ENCODE results near the gene CIDEC.

CIDEC gene, protein sequence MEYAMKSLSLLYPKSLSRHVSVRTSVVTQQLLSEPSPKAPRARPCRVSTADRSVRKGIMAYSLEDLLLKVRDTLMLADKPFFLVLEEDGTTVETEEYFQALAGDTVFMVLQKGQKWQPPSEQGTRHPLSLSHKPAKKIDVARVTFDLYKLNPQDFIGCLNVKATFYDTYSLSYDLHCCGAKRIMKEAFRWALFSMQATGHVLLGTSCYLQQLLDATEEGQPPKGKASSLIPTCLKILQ

DNA sequence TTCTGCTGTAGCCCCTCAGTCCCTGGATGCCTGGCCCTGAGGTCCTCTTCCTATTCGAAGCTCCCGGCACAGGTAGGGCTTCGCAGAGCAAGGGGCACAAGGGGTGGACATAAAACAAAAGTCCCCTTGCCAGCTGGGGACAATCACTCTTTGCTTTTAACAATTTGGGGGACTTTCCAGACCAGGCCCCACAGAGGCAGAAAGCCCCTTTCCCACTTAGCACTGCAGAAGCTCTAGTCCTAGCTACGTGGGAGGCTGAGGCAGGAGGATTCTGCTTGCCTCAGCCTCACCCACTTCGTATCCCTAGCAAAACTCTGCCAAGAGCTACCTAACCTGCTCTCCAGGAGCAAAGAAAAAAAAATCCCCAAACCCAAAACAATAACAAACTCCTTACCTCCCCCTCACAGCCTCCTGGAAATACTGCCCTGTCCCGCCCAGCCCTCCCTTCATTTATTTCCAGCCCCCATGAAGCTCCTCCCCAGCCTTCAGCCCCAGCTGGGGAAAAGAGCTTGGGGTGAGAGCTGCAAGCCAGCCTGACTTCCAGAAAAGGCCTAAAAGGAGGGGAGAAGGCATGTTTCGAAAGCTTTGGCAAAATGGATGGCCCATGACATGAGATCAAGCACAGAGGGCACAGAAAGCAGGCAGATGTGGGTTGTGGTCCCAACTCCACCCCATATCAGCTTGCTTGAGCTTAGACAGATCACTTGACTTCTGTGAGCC is at the start of gene CIDEC:
Gene CIDEC, minus strand, starts transcription at position 424 of the 720 bp plus-strand sequence. CDS start 1,767 bp downstream, outside the sequence.
- DNase-seq = no peak

DNA sequence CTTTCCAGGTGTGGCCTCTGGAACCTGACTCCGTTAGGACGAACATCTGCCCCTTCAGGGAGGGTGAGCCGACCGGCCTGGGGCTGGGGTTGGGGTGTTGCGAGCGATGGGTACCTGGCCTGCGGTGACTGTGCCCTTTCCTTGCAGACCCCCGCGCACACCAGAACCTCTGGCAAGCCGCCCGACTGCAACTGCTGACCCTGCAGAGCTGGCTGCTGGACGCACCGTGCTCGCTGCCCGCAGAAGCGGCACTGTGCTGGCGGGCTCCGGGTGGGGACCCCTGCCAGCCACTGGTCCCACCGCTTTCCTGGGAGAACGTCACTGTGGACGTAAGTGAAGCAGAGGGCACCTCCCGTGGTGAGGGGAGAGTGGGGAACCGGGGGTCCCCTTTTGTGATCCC is 48.1 kb upstream of the CIDEC start:
- no peak for DNase-seq

DNA sequence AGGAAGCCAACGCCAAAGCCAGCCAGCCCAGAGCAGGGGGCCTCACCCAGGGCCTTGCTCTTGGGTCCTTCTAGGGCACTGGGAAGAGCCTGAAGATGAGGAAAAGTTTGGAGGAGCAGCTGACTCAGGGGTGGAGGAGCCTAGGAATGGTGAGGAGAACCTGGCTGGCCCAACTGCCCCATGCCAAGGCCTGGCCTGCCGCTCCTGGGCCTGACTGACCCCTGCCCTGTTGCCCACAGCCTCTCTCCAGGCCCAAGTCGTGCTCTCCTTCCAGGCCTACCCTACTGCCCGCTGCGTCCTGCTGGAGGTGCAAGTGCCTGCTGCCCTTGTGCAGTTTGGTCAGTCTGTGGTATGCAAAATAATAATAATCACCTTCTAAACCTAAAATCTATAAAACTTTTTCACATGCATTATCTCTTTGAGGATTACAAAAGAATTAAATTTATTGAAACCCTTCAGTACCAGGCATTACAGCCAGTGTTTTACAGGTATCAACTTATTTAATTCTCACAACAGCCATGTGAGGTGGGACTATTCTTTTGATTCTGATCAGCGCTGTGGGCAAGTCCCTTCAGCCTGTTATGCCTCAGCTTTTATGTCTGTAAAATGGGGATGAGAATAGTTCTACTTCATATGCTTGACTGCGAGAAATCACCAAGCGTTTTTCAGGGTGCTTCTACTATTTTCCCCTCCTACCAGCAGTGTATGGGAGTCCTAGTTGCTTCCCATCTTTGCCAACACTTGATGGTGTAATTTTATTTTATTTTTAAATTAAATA is 38.4 kb upstream of the CIDEC start:
- DNase-seq = no peak

DNA sequence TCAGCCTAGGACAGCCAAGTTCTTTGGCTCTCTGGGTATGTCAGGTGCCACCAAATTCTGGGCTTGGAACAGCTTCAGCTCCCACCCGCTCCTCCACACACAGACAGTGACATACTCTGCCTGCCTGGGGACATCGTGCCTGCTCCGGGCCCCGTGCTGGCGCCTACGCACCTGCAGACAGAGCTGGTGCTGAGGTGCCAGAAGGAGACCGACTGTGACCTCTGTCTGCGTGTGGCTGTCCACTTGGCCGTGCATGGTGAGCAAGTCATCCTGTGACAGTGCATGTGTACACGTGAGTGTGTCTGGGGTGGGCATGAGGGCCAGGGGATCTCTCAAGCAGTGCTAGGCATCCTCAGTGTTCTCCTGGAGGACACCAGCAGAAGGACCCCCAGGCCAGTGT is 37.8 kb upstream of the CIDEC start:
- DNase-seq = no peak

DNA sequence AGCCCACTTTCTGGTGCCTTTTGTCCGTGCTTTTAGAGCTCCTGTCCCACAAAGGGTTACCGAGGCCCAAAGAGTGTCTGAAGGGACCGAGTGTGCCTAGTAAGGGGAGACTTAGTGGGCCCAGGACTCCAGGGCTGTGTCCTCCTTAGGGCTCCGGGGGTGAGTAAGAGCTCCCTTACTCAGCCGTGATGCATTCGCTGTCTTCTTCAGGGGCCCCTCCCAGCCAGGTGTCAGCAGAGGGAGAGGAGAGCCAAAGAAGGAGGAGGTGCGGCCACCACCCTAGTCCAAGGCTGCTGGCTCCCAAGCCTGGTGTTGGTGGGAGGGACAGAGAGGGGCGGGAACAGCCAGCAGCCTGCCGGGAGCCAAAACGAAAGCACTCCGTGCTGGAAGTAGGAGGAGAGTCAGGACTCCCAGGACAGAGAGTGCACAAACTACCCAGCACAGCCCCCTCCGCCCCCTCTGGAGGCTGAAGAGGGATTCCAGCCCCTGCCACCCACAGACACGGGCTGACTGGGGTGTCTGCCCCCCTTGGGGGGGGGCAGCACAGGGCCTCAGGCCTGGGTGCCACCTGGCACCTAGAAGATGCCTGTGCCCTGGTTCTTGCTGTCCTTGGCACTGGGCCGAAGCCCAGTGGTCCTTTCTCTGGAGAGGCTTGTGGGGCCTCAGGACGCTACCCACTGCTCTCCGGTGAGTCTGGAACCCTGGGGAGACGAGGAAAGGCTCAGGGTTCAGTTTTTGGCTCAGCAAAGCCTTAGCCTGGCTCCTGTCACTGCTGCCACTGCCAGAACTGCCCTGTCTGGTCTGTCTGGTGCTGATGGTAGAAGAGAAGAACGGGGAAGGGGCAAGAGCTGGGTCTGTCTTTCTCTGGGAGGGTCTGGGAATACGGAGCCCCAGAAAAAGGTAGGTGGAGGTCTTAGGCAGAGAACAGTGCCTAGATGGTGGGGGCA is 37.0 kb upstream of the CIDEC start, which contains the start of gene IL17RC:
Gene IL17RC, plus strand, starts transcription at position 365 of the 947 bp plus-strand sequence. Its CDS starts 218 bp downstream, at position 583.
- DNase-seq = peak; percentile 85

DNA sequence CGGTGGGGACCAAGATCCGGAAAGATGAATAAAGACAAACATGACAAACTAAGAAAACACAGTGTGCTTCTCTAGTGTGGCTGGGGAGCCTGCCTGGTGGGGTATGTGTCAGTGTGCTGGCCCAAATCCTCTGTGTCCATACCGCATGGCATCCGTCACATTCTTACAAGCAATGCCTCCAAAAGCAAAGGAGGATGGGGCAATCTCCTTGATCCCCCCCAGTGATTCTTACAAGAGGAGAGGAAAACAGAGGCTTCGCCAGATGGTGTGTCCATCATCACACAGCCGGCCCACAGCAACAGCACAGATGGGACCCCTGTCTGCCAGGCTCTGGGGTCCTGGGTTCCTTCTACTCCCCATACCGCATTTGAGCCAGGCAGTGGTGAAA is 36.3 kb upstream of the CIDEC start:
- peak; percentile 40 for DNase-seq

DNA sequence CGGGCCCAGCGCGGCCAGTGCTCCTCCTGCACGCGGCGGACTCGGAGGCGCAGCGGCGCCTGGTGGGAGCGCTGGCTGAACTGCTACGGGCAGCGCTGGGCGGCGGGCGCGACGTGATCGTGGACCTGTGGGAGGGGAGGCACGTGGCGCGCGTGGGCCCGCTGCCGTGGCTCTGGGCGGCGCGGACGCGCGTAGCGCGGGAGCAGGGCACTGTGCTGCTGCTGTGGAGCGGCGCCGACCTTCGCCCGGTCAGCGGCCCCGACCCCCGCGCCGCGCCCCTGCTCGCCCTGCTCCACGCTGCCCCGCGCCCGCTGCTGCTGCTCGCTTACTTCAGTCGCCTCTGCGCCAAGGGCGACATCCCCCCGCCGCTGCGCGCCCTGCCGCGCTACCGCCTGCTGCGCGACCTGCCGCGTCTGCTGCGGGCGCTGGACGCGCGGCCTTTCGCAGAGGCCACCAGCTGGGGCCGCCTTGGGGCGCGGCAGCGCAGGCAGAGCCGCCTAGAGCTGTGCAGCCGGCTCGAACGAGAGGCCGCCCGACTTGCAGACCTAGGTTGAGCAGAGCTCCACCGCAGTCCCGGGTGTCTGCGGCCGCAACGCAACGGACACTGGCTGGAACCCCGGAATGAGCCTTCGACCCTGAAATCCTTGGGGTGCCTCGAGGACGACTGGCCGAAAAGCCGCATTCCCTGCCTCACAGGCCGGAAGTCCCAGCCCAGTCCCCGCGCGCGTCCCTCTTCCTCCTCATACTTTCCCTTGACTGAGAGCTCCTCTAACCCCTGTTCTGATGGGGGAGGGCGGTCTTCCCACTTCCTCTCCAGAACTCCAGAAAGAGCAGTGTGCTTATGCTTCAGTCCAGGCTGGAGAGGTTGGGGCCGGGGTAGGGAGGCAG is 35.4 kb upstream of the CIDEC start:
- DNase-seq = peak; percentile 68

DNA sequence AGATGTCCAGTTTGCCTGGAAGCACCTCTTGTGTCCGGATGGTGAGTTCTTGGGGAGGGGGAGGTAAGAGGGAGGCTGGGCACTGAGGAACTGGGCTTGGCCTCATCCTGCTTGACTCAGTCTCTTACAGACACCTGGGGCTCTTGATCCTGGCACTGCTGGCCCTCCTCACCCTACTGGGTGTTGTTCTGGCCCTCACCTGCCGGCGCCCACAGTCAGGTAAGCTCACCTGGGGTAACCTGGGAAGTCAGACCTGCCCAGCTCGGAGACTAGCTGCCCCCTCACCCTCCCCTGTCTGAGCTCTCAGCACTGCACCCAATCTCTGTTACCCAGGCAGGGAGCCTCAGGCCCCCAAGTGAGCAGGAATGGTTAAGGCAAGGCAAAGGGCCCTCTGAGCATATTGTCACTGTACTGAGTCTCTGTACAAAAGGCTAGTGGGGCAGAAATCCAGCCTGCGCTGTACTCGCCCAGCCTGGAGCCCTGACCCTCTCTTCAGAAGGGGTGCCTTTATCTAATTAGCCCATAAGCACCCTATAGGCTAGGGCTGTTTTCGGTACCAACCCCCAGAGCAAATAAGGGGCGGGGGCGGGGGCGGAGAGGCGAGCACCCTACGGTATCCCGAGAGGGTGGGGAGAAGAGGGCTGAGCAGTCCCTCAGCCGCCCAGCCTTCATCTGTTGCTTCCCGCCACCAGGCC is 34.7 kb upstream of the CIDEC start:
- no peak for DNase-seq

DNA sequence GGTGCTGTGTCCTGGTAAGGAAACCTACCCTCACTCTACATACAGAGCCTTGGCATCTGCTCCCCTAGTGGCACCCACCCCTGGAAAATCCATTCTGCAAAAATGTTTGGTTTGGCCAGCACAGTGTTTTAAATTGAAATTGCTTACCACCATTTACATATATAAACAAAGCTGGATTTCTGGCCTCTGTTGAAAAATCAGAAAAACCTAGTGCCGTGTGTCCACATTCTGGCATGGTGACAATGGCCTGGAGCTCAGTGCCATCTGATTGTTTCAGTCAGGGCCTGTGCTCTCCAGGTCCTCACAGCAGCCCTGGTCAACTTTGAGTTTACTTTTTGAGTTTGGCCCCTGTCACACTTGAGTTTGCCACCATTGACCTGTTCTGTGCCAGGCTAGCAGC is 34.0 kb upstream of the CIDEC start:
- DNase-seq = no peak

DNA sequence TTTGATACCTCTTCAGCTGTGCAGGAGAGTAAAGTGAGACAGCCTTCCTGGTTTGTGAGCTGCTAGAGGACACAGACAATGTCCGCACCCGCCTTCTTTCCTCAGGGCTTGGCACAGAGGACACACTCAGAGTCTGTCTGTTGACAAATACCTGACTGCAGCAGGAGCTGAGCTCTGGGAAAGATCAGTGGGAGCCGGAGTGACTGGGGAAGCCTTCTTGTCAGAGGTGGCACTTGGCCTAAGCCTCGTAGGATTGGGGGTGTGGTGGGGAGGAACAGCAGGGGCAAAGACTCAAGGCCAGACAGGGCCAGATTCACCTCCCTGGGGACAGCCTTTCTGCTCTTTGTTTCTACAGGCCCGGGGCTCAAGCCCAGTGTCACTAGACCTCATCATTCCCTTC is 33.5 kb upstream of the CIDEC start:
- no peak for DNase-seq

DNA sequence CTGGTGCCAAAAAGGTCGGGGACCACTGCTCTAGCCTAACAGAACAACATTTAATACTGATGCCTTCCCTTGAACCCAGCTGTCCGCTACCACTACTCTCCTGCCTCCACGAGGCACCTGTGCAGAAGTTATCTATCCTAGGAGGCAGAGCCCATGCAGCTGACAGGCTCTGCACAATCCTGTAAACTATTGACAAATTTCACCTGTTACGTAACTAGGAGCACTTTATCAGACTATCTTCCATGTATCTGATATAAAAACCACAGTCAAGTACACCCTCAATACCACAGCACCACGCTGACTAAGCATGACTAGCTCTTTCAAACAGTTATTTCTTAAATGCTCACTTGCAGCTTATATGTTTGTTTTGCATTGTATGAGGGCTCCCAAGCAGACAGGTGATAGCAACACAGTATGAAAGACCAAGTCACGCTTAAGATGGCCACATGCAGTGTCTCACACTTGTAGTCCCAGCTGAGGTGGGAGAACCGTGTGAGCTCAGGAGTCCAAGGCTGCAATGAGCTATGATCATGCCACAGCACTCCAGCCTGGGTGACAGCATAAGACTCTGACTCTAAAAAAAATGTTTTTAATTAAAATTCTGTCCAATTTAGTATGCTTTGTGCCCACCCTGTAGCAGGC is 32.4 kb upstream of the CIDEC start:
- DNase-seq = peak; percentile 41

DNA sequence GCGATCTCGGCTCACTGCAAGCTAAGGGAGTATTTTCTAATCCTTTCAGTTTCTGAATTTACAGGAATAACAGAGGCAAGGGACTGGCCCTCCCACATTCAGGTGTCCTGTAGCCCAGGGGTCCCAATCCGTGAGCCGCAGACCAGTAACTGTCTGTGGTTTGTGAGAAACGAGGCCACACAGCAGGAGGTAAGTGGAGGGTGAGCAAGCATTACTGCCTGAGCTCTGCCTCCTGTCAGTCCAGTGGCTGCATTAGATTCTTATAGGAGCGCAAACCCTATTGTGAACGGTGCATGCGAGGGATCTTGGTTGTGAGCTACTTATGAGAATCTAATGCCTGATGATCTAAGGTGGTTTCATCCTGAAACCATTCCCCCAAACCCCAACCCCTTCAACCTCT is 31.8 kb upstream of the CIDEC start:
- no peak for DNase-seq

DNA sequence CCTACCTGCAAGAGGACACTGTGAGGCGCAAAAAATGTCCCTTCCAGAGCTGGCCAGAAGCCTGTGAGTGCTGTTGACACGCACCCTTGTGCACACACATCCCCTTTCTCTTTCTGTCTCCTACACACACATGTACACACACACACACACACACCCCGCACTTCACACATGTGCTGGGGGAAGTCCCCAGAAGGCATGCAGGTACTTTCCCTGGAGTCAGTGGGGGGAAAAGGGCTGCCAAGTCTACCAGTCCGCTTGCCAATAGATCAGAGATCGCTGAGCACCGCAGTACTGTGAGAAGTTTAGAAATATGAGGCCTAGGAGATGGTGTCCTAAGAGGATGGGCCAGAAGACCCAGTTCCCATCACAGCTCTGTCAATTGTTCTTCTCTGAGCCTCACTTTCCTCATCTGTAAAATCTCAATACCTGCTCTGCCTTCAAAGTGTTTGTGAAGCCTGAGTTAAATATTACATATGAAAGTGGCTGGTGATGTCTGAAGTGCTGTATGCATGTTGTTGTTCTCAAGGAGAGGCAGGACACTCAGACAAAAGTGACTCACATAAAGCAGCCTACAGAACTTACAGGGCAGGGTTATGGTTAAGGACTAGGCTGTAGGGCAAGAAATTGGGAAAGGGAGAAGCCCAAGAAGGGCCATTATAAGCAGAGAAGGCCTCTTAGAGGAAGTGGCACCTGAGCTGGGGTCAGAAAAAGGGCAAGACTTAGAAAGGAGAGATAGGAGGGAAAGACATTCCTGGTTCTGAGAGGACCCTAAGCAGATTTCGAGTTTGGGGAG is 29.4 kb upstream of the CIDEC start:
- no peak for DNase-seq

DNA sequence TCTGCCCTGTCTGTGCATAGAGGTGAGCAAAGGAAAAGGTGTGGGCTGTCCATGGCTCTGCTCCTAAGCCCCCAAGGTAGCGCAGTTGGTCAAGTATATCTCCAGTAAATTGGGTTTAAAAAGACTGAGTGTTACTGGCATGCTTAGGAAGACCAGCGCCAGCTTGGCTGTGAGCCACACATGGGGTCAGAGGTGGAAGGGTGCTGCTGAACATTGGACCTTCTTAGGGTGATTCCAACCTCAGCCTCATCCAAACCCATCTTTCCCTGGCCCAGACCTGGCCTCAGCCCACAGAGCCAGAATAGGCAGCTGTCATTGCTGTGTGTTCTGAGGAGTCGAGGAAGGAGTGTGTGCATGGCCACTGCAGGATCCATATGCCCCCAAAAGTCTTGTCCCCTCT is 28.2 kb upstream of the CIDEC start:
- no peak for DNase-seq

DNA sequence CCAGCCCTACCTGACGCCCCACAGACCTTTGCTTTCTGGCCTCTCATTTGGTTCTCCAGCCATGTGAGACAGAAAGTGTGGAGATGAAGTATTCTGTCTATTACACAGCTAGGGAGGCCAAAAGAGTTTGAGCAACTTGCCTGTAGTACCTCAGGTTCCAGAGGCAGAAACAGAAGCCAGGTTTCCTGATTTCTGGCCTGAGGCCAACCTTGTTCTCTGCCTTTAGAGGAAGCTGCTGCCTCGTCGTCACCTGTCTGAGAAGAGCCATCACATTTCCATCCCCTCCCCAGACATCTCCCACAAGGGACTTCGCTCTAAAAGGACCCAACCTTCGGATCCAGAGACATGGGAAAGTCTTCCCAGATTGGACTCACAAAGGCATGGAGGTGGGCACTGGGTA is 26.4 kb upstream of the CIDEC start:
- no peak for DNase-seq

DNA sequence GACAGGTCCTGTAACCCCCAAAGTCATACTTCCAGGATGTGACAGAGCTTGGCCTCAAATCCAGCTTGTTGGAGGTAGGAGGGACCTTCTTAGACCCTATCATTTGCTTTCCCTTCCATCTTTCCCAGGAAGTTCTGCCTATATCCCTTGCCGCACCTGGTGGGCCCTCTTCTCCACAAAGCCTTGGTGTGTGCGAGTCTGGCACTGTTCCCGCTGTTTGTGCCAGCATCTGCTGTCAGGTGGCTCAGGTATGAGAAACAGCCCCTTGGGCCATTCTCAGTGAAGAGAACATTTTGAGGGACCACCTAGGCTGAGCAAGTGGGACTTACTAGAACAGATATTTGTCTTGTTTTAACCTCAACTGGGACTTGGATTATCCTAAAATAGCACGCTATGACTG is 23.9 kb upstream of the CIDEC start:
- no peak for DNase-seq

DNA sequence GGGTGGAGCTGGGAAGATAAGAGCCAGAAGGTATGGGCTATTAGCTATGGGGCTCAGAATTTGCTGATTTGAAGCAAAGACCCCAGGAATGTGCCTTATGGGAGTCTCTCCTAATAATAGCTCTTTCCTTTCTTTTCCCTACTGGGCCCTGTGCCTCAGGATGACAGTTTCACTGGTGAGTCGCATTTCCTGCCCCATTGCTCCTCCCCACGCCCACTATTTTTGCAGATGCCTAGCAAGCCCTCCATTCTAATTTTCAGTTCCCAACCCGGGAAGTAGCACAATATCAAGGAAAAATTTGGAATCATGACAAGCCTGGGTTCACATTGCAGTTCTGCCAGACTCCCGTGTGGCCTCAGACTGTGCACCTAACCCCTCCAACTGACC is 23.2 kb upstream of the CIDEC start:
- peak; percentile 69 for DNase-seq

DNA sequence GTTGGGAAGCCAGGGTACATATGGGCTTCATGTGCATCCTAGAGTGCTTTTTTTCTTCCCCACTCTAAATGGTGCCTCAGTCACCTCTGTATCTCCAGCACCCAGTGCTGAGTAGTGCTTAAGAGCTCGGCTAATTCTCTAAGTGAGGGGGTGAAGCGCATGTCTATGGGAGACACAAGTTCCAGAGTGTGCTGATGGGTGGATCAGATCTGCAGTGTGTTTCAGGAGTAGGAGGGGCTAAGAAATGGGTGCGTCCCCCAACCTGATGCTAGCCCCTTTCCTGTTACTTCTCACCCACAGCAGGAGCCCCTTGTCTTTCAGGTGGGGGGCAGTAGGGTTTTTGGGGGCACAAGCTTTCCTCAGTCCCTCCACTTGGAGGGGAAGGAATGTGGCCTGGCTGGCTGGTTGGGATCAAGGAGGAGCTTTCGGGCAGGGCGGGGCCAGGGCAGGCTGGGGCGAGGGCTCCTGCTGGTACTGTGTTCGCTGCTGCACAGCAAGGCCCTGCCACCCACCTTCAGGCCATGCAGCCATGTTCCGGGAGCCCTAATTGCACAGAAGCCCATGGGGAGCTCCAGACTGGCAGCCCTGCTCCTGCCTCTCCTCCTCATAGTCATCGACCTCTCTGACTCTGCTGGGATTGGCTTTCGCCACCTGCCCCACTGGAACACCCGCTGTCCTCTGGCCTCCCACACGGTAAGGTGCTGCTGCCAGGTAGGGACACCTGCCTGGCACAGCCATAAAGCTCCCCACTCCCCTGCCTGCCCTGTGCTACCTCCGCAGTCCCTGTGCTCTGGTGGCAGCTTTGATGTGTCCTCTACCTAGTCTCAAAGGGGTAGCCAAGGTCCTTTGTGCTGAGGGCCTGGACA is 22.6 kb upstream of the CIDEC start, which contains the start of gene IL17RE:
Gene IL17RE, plus strand, starts transcription at position 477 of the 866 bp plus-strand sequence. Its CDS starts 85 bp downstream, at position 562.
- no peak for DNase-seq

Measured in fibroblast of upper back skin (primary cell).